Pancreas (tissue), 10 donors: Measurements from ENCODE around the gene SIRT4. TPM values are rescaled to one million over a fixed set of nuclear protein-coding genes. Genes with fewer than 3 reads are reported as not detected.

Experiments
- ATAC-seq, 4 donors: fragments of 200-7000 bp; cut with Tn5 transposase; one replicate each; pipeline versions ENCODE4 v1.8.0 to v1.9.1; 2020; ENCODE audit warnings: mild to moderate bottlenecking in 4 of 4, moderate library complexity in 4 of 4
- DNase-seq, 6 donors: peaks; one replicate each; pipeline ENCODE4 v3.0.0-alpha.2; 2020
- FAIRE-seq: peaks from 2 replicates; lab custom pipeline; 2012; peaks lifted over from hg19 to GRCh38; lab: Jason Lieb, UNC
- H3K27ac ChIP-seq, 4 donors: fragments of 200-600 bp; sonication (generic); 1 replicate in 3 of 4; 2 replicates in 1 of 4; pipeline versions ENCODE4 v1.5.0 to v1.8.0; 2020
- H3K27me3 ChIP-seq, 4 donors: fragments of 200-600 bp; one replicate each; pipeline ENCODE4 v1.8.0; 2021
- H3K36me3 ChIP-seq, 3 donors: fragments of 200-600 bp; sonication (generic) in 1 of 3; one replicate each; pipeline versions ENCODE4 v1.5.0 to v1.8.0; 2020 to 2021
- H3K4me1 ChIP-seq, 3 donors: fragments of 200-600 bp; one replicate each; pipeline ENCODE4 v1.8.0; 2021
- H3K4me3 ChIP-seq, 4 donors: fragments of 200-600 bp; sonication (generic) in 2 of 4; one replicate each; pipeline versions ENCODE4 v1.5.0 to v1.8.0; 2020 to 2021
- H3K9me3 ChIP-seq, 4 donors: fragments of 200-600 bp; one replicate each; pipeline ENCODE4 v1.8.0; 2021
- WGBS, 2 donors: extraction: QIAGEN DNeasy Blood & Tissue Kit; methylation state at CpG; one replicate each; pipeline ENCODE4 v1.1.7; 2013; 5-methylcytosine and 5-hydroxymethylcytosine counted together
- intact Hi-C, 3 donors: fragments of 100-400 bp; cut with DNase I; formaldehyde crosslinking; loops; one replicate each; pipeline versions ENCODE4 v1.11.1 to v1.14.2; 2022
- polyA plus RNA-seq, 2 donors: library from polyadenylated mRNA; stranded (reverse); fragments of 200-250 nt; gene quantifications; one replicate each; pipeline ENCODE4 v1.2.3, GENCODE V29; 2013
- total RNA-seq, 6 donors: library from RNA; stranded (reverse); fragmentation: NEBNext Ultra II Directional in 4 of 6; extraction: Animal tissue kit (Norgen Biotek cat#: 25700) in 4 of 6; gene quantifications; one replicate each; pipeline versions ENCODE4 v1.2.1 to v1.2.4, GENCODE V29; 2021 to 2023
- TF ChIP-seq, protein P1 (sequence below), 4 donors: fragments of 200-600 bp; sonication (generic) in 3 of 4; IDR thresholded peaks; one replicate each; pipeline versions ENCODE4 v1.5.0 to v1.8.0; 2021; ENCODE audit warnings: antibody characterized with exemption in 4 of 4
- donor health status: healthy with polysubstance abuse.
- donor health status: DM: no; HTN: no; CAD: no; lungs with moderate emphysema.
- donor health status: DM: no; HTN: no; CAD: no.
- donor health status: control.
- donor health status: control.
- donor health status: Bipolar disorder and iron deficiency.
- donor health status: DM: yes; HTN: yes; CAD: no.
- donor health status: DM: no; HTN: no; CAD: no.
- donor health status: DM: no; HTN: no; CAD: no.
- donor health status: DM: yes; HTN: yes; CAD: no.

Gene SIRT4
- total and polyA plus RNA-seq, 8 donors = 0.56 to 2.4 (median 1.5) TPM

DNA sequence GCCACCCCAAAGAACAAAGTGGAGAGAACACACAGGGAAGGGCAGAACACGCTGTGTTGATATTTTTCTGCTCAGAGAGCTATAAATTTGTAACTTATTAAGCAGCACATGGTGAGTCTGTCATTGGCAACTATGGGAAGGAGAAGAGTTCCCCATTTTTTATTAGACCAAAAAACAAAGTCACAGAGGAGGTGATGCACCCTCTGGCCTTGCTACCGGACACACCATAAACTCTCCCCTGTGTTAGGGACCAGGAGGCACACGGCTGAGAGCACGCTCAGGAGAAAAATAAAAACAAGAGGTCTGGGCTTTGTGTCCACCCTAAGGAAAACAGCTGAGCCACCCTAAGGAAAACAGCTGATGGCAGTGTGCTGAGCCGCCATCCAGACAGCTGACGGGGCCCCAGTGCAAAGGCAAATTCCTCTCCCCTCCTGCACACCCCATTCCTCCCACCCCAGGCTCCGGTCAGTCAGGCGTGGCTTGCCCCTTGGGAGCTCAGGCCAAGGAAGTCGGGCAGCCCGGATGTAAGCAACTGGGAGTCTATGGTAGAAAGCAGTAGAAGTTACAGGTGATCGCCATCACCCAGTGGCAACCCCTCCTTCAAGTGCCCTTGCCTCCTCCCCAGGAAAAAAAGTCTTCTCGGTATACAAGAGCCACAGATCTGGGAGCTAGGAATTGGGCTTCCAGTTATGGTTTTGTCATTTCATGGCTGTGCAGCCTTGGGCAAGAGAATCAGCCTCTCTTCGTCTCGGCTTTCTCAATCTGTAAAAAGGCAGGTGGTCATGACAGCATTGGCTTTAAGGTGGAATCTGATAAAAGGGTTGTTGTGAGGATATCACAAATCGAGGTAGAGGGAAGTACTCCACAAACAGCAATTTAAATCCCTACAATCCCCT lies 39.0 kb upstream of the SIRT4 start:
- H3K36me3 ChIP-seq = no peaks in the 10 kb centered on the region
- TF ChIP-seq, protein P1, sequence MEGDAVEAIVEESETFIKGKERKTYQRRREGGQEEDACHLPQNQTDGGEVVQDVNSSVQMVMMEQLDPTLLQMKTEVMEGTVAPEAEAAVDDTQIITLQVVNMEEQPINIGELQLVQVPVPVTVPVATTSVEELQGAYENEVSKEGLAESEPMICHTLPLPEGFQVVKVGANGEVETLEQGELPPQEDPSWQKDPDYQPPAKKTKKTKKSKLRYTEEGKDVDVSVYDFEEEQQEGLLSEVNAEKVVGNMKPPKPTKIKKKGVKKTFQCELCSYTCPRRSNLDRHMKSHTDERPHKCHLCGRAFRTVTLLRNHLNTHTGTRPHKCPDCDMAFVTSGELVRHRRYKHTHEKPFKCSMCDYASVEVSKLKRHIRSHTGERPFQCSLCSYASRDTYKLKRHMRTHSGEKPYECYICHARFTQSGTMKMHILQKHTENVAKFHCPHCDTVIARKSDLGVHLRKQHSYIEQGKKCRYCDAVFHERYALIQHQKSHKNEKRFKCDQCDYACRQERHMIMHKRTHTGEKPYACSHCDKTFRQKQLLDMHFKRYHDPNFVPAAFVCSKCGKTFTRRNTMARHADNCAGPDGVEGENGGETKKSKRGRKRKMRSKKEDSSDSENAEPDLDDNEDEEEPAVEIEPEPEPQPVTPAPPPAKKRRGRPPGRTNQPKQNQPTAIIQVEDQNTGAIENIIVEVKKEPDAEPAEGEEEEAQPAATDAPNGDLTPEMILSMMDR (IDR thresholded peaks at IDR 0.05) = no peak
- ATAC-seq (peak in 3 of 4 donors; percentile 4 to 5 (median 5)), DNase-seq (peak in 1 of 6 donors; percentile 70), FAIRE-seq (no peak)
- peak overlapping the region; percentile 39 to 77 (median 58) for H3K27ac ChIP-seq
- H3K4me1 ChIP-seq = peaks cover 0 to 27% (median 14%) of the 10 kb centered on the region in 3 donors
- no peaks in the 10 kb centered on the region for H3K9me3 ChIP-seq
- WGBS, 2 donors = 29 to 30% methylated on average over 15 of the region's 15 CpGs
- intact Hi-C loops = loop anchor here (5.0 to 10.0 kb wide), 2 partner anchors 36 to 48 kb away; no protein-coding TSS in a partner anchor
- no peaks in the 10 kb centered on the region for H3K27me3 ChIP-seq
- peak overlapping the region in 2 of 4 donors; percentile 78 to 91 for H3K4me3 ChIP-seq

DNA sequence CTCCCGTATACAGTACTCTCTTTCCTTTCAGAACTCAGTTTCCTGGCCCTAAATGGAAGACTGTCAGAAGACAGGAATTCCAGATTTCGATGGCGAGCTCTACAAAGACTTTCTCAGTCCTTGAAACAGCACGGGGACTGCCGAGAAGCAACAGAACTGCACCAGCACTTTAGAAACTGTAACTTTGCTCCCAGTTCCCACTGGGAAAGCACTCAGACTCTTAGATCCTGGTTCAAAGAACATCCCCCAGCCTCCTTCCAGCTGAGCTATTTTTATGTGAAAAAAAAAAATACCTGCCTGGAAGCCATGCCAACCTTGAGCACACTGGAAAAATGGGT lies 38.4 kb upstream of the SIRT4 start:
- Histone ChIP-seq H3K36me3 (no peaks in the 10 kb centered on the region), H3K27me3 (no peaks in the 10 kb centered on the region), H3K9me3 (no peaks in the 10 kb centered on the region), H3K4me3 (peak overlapping the region in 2 of 4 donors; percentile 78 to 91), H3K27ac (peak overlapping the region; percentile 39 to 77 (median 58)), H3K4me1 (peaks cover 0 to 27% (median 14%) of the 10 kb centered on the region in 3 donors)
- TF ChIP-seq, protein P1 (IDR thresholded peaks at IDR 0.05) = no peak
- FAIRE-seq (no peak), ATAC-seq (peak in 3 of 4 donors; percentile 3 to 10 (median 6)), DNase-seq (no peak)
- 1 to 8% methylated on average over 5 of the region's 5 CpGs for WGBS, 2 donors
- intact Hi-C loops = loop anchor here (5.0 to 10.0 kb wide), 2 partner anchors 36 to 49 kb away; no protein-coding TSS in a partner anchor

DNA sequence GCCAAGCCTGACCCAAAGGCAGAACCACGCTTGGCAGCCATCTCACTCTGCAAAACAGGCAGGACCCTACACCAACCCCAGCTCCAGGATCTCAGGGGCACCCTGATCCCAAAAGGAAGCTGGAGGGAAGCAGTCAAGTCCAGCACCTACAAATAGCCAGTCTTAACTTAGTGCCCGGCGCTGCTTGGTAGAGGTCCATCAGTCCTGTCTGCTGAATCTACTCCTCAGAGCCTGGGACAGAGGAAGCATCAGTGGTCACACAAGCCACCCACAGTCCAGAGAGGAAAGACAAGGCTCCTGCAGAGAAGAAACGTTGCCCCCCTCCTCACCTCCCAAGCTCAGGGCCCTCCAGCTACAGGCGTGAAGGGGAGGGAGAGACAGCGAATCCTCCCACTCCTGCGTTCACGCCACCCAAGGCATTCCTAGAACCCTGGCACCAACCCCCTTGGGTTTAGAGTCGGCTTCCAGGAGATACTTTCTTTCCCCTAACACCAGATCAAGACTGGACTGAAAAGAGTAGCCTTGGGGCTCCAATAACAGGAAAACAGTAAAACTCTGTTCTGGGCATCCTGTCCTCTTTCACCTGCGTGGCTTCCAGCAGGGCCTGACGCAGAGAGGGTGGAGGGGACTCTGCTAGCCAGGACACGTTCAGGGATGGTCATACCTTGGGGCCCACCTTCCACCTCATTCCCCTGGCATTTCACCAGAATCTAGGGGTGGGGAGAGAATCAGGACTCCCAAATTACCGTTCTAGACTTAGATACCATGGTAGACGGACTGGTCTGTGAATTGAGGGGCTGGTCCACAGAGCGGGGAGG lies 37.8 kb upstream of the SIRT4 start:
- ATAC-seq = peak; percentile 11 to 36 (median 22)

DNA sequence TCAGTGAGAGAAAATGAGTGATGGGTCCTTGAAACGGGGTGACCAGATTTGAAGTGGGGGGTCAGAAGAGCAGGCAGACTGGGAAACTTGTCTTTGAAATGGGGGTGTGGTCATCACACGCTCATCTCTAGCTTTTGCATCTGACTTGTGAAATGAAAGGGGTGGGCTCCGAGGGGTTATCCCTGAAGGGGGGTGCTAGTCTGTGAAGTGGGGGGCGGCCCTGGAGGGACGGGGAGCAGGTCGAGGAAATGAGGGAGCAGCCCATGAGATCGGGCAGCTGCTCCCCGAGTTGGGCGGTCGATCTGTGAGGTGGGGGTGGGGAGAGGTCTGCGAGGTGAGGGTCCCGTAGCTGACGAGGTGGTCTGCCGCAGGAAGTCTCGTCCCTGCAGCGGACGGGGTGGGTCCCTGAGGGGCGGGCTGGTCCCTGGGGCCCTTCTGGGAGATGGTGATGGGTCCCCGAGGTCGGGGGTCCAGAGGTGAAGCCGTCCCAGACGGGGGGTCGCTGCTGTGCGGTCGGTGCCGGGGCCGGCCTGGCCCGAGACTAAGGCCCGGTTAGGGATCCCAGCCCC lies 37.1 kb upstream of the SIRT4 start:
- ATAC-seq (no peak), FAIRE-seq (no peak), DNase-seq (peak in 2 of 6 donors; percentile 44 to 85)
- H3K9me3 ChIP-seq = no peaks in the 10 kb centered on the region
- no peaks in the 10 kb centered on the region for H3K27me3 ChIP-seq
- H3K36me3 ChIP-seq = no peaks in the 10 kb centered on the region
- intact Hi-C loops = loop anchor here (5.0 to 10.0 kb wide), 2 partner anchors 38 to 50 kb away; no protein-coding TSS in a partner anchor
- peak overlapping the region; percentile 42 to 77 (median 64) for H3K27ac ChIP-seq
- H3K4me3 ChIP-seq = peak overlapping the region; percentile 78 to 91 (median 90)
- 2% methylated on average over 25 to 29 of the region's 29 CpGs for WGBS, 2 donors
- H3K4me1 ChIP-seq = peaks cover 0 to 27% (median 14%) of the 10 kb centered on the region in 3 donors
- TF ChIP-seq, protein P1 (IDR thresholded peaks at IDR 0.05) = no peak

More for the DNA sequence above, 37.8 kb upstream of the SIRT4 start:
- H3K9me3 ChIP-seq = no peaks in the 10 kb centered on the region
- H3K4me1 ChIP-seq = peaks cover 0 to 27% (median 14%) of the 10 kb centered on the region in 3 donors
- intact Hi-C loops = loop anchor here (5.0 to 10.0 kb wide), 2 partner anchors 37 to 49 kb away; no protein-coding TSS in a partner anchor
- FAIRE-seq (no peak), DNase-seq (no peak)
- TF ChIP-seq, protein P1 (IDR thresholded peaks at IDR 0.05) = no peak
- WGBS, 2 donors = 18 to 23% methylated on average over 15 of the region's 15 CpGs
- H3K27me3 ChIP-seq = no peaks in the 10 kb centered on the region
- peak overlapping the region in 2 of 4 donors; percentile 78 to 91 for H3K4me3 ChIP-seq
- no peaks in the 10 kb centered on the region for H3K36me3 ChIP-seq
- peak overlapping the region; percentile 39 to 77 (median 58) for H3K27ac ChIP-seq
